Activated CD4-positive, alpha-beta memory T cell treated with anti-CD3 and anti-CD28 coated beads, Interleukin-2, amount 10 ng/mL, durations not matched to agents 7 days and 5 days (primary cell): ENCODE measurements around the gene SMG5. TPM values are rescaled to one million over a fixed set of nuclear protein-coding genes. Genes with fewer than 3 reads are reported as not detected.
A peak's percentile ranks its signal among the peaks of the same experiment; 100 is the strongest.
"Not testable (repeated sequence)": the region's sequence is repeated elsewhere in the genome, so short reads cannot be mapped to it uniquely, and the experiment has no call there.

ENCODE experiments used
- CTCF ChIA-PET: fragments of 350-600 bp; sonication (Branson Sonifier 250); formaldehyde crosslinking; loops from one replicate; lab custom pipeline; 2021; ENCODE audit warnings: antibody characterized with exemption, inconsistent platforms; lab: Charles Lee
- POLR2A ChIA-PET: fragments of 350-600 bp; sonication (Branson Sonifier 250); formaldehyde crosslinking; loops from one replicate; lab custom pipeline; 2021; ENCODE audit warnings: antibody characterized with exemption; lab: Charles Lee
- DNase-seq: peaks from one replicate; pipeline ENCODE4 v3.0.0-alpha.2; 2020
- H3K27ac Mint-ChIP-seq: one replicate; pipeline ENCODE4 v1.8.0; 2021; ENCODE audit warnings: mild to moderate bottlenecking, mixed read lengths
- H3K27me3 Mint-ChIP-seq: one replicate; pipeline ENCODE4 v1.8.0; 2021; ENCODE audit warnings: mixed read lengths
- H3K36me3 Mint-ChIP-seq: one replicate; pipeline ENCODE4 v1.8.0; 2021; ENCODE audit warnings: low read depth, mixed read lengths
- H3K4me1 Mint-ChIP-seq: one replicate; pipeline ENCODE4 v1.8.0; 2021; ENCODE audit warnings: mixed read lengths
- H3K4me3 Mint-ChIP-seq: one replicate; pipeline ENCODE4 v1.8.0; 2021; ENCODE audit warnings: mild to moderate bottlenecking, mixed read lengths
- H3K9me3 Mint-ChIP-seq: one replicate; pipeline ENCODE4 v1.8.0; 2021; ENCODE audit warnings: mixed read lengths
- total RNA-seq, 2 experiments: library from RNA; stranded (reverse); gene quantifications; one replicate each; pipeline ENCODE4 v1.2.3, GENCODE V29; 2021

Gene SMG5
- total RNA-seq, 2 experiments from 2014 or later, result 58.5 to 60.4 TPM

DNA sequence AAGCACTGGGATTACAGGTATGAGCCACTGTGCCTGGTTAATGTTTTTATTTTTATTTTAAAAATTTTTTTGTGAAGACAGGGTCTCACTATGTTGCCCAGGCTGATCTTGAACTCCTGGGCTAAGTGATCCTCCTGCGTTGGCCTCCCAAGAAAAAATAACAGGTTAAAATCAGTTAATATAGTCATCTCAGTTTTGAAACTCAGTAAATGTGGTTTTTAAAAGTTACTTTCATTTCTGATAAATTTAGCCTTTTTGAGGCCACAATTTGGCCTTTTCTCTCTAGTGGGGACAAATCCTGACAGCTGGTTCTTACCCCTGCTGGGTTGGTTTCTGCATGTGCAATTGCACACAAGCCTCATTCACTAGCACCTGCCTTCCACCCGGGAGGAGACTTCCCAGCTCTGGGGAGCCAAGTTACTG lies 56.5 kb downstream of the SMG5 start:
- Mint-ChIP-seq H3K4me3 (no peak overlapping the region), H3K27ac (peak overlapping the region; percentile 84), H3K36me3 (peaks cover 53% of the 10 kb centered on the region), H3K9me3 (no peaks in the 10 kb centered on the region), H3K27me3 (no peaks in the 10 kb centered on the region), H3K4me1 (peaks cover 58% of the 10 kb centered on the region)
- DNase-seq, result no peak
- CTCF ChIA-PET, result interaction anchor here (0.6 to 6.6 kb wide), 17 partner anchors 9 to 169 kb away, joined by 3 to 179 read pairs (median 9); partner anchors contain the start of genes PMF1, SLC25A44 and SMG5
- POLR2A ChIA-PET, result interaction anchor here (0.9 to 6.6 kb wide), 17 partner anchors 8 to 135 kb away, joined by 3 to 119 read pairs (median 5); partner anchors contain the start of genes CCT3, PAQR6, PMF1 and SEMA4A

DNA sequence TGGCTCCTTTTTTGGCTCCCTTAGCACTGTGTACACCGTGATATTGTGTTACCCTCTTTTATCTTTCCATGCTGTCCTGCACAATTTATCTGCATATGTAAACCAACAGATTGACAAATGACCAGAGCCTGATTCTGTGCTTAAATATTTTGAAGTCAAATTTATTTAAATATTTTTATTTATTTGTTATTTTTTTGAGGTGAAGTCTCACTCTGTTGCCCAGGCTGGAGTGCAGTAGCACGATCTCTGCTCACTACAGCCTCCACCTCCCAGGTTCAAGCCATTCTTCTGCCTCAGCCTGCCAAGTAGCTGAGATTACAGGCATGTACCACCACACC lies 57.0 kb downstream of the SMG5 start:
- peak overlapping the region; percentile 29 for H3K4me3 Mint-ChIP-seq
- no peaks in the 10 kb centered on the region for H3K9me3 Mint-ChIP-seq
- H3K36me3 Mint-ChIP-seq, result peaks cover 56% of the 10 kb centered on the region

DNA sequence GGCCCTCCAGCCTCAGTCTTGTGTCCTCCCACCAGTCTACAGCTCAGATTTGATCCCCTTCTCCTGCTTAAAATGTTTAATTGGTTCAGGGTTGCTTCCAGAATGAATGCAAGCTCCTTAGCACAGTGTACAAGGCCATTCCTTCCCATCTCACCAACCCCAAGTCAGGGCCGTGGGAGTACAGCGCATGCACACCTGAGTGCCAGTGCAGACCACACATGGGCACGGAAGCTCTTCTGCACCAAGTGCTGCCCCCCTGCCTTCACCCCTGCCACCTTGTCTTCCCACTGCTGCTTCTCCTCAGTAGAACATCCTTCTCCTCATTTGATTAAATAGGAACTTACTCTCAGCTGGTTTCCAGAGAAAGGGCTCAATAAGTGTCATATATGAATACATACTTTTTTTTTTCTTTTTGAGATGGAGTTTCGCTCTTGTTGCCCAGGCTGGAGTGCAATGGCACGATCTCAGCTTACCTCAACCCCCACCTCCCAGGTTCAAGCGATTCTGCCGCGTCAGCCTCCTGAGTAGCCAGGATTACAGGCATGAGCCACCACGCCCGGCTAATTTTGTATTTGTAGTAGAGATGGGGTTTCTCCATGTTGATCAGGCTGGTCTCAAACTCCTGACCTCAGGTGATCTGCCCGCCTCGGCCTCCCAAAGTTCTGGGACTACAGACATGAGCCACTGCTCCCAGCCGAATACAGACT lies 60.5 kb downstream of the SMG5 start:
- ChIA-PET POLR2A (interaction anchor here (0.9 to 6.6 kb wide), 6 partner anchors 9 to 127 kb away, joined by 3 to 119 read pairs (median 4); partner anchors contain the start of genes PMF1 and SMG5), CTCF (interaction anchor here (1.5 to 6.6 kb wide), 2 partner anchors 29 to 76 kb away, joined by 3 to 179 read pairs; partner anchors contain the start of gene SLC25A44)
- Mint-ChIP-seq H3K9me3 (no peaks in the 10 kb centered on the region), H3K27ac (peak overlapping the region; percentile 95), H3K4me3 (peak overlapping the region; percentile 5), H3K27me3 (no peaks in the 10 kb centered on the region), H3K4me1 (peaks cover 77% of the 10 kb centered on the region), H3K36me3 (peaks cover 65% of the 10 kb centered on the region)
- DNase-seq, result no peak

More for the DNA sequence above, 57.0 kb downstream of the SMG5 start:
- no peaks in the 10 kb centered on the region for H3K27me3 Mint-ChIP-seq
- DNase-seq, result no peak
- ChIA-PET POLR2A (interaction anchor here (0.7 to 6.6 kb wide), 22 partner anchors 8 to 135 kb away, joined by 3 to 119 read pairs (median 5); partner anchors contain the start of genes CCT3, PAQR6, PMF1 and SEMA4A), CTCF (interaction anchor here (0.6 to 6.6 kb wide), 22 partner anchors 8 to 166 kb away, joined by 3 to 179 read pairs (median 6); partner anchors contain the start of genes PMF1, SLC25A44 and SMG5)
- peak overlapping the region; percentile 90 for H3K27ac Mint-ChIP-seq
- peaks cover 61% of the 10 kb centered on the region for H3K4me1 Mint-ChIP-seq

DNA sequence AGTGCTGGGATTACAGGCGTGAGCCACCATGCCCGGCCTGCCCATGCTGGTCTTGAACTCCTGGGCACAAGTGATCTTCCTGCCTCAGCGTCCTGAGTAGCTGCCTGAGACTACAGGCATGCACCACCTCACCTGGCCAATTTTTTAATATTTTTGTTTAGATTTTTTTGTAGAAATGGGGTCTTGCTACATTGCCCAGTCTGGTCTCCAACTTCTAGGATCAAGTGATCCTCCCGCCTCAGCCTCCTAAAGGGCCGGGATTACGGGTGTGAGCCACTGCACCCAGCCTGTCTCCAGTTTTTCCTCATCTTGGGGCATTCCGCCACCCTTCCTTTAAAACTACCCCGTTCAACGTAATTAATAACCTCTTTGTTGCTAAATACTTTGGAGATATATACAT lies 62.4 kb downstream of the SMG5 start:
- no peaks in the 10 kb centered on the region for H3K27me3 Mint-ChIP-seq
- no peak overlapping the region for H3K4me3 Mint-ChIP-seq
- ChIA-PET POLR2A (interaction anchor here (1.5 to 1.8 kb wide), 2 partner anchors 27 to 72 kb away, joined by 5 read pairs; partner anchors contain the start of gene SLC25A44), CTCF (no interaction called here)
- peaks cover 71% of the 10 kb centered on the region for H3K4me1 Mint-ChIP-seq
- peaks cover 57% of the 10 kb centered on the region for H3K36me3 Mint-ChIP-seq
- DNase-seq, result no peak
- no peaks in the 10 kb centered on the region for H3K9me3 Mint-ChIP-seq
- peak overlapping the region; percentile 61 for H3K27ac Mint-ChIP-seq

DNA sequence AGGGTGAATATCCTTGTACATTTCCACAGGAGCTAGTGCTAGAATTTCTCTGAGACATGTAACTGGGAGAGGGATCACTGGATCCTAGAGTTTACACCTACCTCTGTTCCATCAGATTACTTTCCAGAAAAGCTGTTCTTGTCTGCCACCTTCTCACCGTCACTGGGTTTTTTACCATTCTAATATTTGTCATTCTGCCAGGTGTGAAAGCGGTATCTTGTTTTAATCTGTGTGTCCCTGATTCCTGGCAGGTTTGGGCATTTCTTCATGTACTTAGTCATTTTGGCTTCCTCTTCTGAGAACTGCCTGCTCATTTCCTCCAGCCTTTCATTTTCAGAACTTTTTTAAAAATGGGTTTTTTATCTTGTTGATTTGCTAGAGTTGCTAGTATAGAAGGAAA lies 64.8 kb downstream of the SMG5 start:
- Mint-ChIP-seq H3K4me1 (peaks cover 69% of the 10 kb centered on the region), H3K27me3 (no peaks in the 10 kb centered on the region), H3K36me3 (peaks cover 61% of the 10 kb centered on the region), H3K27ac (peak overlapping the region; percentile 99), H3K4me3 (peak overlapping the region; percentile 71), H3K9me3 (no peaks in the 10 kb centered on the region)
- ChIA-PET POLR2A (interaction anchor here (0.8 to 2.6 kb wide), 12 partner anchors 9 to 287 kb away, joined by 3 to 21 read pairs (median 6); partner anchors contain the start of genes SEMA4A, SLC25A44 and SMG5), CTCF (interaction anchor here (0.7 to 1.1 kb wide), 4 partner anchors 8 to 198 kb away, joined by 3 to 4 read pairs (median 4); partner anchors contain the start of gene SMG5)
- peak; percentile 59 for DNase-seq

DNA sequence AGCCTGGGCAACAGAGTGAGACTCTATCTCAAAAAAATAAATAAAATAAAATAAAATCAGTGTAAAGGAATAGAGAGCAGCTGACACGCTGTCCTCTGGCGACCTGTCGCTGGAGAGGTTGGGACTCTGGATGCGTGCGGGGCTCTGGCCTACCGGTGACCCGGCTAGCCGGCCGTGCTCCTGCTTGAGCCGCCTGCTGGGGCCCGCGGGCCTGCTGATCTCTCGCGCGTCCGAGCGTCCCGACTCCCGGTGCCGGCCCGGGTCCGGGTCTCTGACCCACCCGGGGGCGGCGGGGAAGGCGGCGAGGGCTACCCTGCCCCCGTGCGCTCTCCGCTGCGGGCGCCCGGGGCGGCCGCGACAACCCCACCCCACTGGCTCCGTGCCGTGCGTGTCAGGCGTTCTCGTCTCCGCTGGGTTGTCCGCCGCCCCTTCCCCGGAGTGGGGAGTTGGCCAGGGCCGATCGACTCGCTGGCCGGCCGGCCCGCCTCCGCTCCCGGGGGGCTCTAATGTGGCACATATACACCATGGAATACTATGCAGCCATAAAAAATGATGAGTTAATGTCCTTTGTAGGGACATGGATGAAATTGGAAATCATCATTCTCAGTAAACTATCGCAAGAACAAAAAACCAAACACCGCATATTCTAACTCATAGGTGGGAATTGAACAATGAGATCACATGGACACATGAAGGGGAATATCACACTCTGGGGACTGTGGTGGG lies 66.1 kb downstream of the SMG5 start:
- not testable (repeated sequence) for H3K27me3 Mint-ChIP-seq

DNA sequence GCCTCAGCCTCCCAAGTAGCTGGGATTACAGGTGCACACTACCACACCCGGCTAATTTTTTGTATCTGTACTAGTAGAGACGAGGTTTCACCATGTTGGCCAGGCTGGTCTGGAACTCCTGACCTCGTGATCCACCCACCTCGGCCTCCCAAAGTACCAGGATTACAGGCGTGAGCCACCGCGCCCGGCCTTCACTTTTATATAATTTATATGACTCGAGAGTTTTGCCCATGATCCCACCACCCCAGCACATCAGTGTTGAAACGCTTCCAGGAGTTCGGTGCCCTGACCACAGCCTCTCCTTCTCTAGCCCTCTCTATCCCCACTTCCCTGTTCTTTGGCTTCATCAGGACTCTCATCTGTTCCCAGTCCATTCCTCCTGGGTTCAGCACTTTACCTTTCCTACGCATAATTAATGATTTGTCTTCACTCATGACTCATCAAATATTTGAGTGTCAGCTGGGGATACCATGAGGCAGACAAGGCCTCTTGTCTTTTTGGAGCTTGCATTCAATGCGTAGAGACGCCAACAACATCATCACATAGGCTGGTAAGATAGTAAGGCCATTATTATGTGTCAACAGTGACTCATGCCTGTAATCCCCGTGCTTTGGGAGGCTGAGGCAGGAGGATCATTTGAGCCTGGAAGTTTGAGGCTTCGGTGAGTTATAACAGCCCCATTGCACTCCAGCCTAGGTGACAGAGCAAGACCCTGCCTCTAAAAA lies 68.4 kb downstream of the SMG5 start:
- H3K4me1 Mint-ChIP-seq, result peaks cover 52% of the 10 kb centered on the region
- H3K27me3 Mint-ChIP-seq, result no peaks in the 10 kb centered on the region
- H3K9me3 Mint-ChIP-seq, result no peaks in the 10 kb centered on the region
- H3K4me3 Mint-ChIP-seq, result peak overlapping the region; percentile 87
- ChIA-PET CTCF (interaction anchor here (1.5 to 2.9 kb wide), 2 partner anchors 11 to 68 kb away, joined by 8 to 68 read pairs; no protein-coding TSS in a partner anchor), POLR2A (interaction anchor here (1.0 to 8.8 kb wide), 13 partner anchors 9 to 111 kb away, joined by 3 to 156 read pairs (median 12); partner anchors contain the start of genes SEMA4A, SLC25A44 and SMG5)
- H3K27ac Mint-ChIP-seq, result peak overlapping the region; percentile 94
- DNase-seq, result peak; percentile 26
- peaks cover 60% of the 10 kb centered on the region for H3K36me3 Mint-ChIP-seq

More for the DNA sequence above, 66.1 kb downstream of the SMG5 start:
- peaks cover 56% of the 10 kb centered on the region for H3K36me3 Mint-ChIP-seq
- ChIA-PET CTCF (interaction anchor here (1.2 kb wide), 1 partner anchor 23 kb away, joined by 4 read pairs; the partner anchor contains the start of gene SLC25A44), POLR2A (interaction anchor here (5.8 to 8.8 kb wide), 2 partner anchors 8 to 19 kb away, joined by 119 to 156 read pairs; partner anchors contain the start of gene SLC25A44)
- not testable (repeated sequence) for H3K9me3 Mint-ChIP-seq, DNase-seq, H3K4me3 Mint-ChIP-seq
- peak overlapping the region; percentile 99 for H3K27ac Mint-ChIP-seq
- peaks cover 66% of the 10 kb centered on the region for H3K4me1 Mint-ChIP-seq

DNA sequence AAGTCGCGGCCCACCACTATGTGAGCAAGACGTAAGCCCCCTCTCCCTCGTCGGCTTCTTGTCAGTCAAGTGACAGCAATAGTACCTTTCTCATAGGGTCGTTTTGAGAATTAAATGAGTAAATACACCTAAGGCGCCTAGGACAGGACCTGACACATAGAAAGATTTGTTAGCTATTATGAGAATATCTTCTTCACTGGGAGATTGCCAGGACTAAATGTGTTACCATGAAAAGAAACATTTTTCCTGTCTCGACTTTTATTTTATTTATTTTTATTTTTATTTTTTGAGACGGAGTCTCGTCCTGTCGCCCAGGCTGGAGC lies 69.0 kb downstream of the SMG5 start:
- Mint-ChIP-seq H3K4me1 (peaks cover 50% of the 10 kb centered on the region), H3K9me3 (no peaks in the 10 kb centered on the region), H3K4me3 (peak overlapping the region; percentile 87), H3K27ac (peak overlapping the region; percentile 94), H3K27me3 (no peaks in the 10 kb centered on the region), H3K36me3 (peaks cover 64% of the 10 kb centered on the region)
- ChIA-PET CTCF (interaction anchor here (0.6 to 2.9 kb wide), 11 partner anchors 10 to 244 kb away, joined by 3 to 68 read pairs (median 4); no protein-coding TSS in a partner anchor), POLR2A (interaction anchor here (0.6 to 8.8 kb wide), 17 partner anchors 10 to 354 kb away, joined by 3 to 156 read pairs (median 7); partner anchors contain the start of genes LMNA, SEMA4A, SLC25A44 and SMG5)
- DNase-seq, result no peak

DNA sequence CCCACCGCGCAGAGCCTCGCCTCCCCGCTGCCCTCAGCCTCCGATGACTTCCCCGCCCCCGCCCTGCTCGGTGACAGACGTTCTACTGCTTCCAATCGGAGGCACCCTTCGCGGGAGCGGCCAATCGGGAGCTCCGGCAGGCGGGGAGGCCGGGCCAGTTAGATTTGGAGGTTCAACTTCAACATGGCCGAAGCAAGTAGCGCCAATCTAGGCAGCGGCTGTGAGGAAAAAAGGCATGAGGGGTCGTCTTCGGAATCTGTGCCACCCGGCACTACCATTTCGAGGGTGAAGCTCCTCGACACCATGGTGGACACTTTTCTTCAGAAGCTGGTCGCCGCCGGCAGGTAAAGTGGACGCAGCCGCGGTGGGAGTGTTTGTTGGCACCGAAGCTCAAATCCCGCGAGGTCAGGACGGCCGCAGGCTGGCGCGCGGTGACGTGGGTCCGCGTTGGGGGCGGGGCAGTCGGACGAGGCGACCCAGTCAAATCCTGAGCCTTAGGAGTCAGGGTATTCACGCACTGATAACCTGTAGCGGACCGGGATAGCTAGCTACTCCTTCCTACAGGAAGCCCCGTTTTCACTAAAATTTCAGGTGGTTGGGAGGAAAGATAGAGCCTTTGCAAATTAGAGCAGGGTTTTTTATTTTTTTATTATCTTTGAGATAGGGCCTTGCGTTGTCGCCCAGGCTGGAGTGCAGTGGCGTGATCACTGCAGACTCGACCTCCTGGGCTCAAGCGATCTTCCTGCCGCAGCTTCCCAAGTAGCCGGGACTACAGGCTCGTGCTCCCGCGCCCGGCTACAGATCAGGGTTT lies 69.6 kb downstream of the SMG5 start, which contains the start of gene PMF1:
PMF1 (plus strand) TSS at position 175 of the 811 bp plus-strand sequence; CDS start at position 184, 9 bp downstream.
- H3K36me3 Mint-ChIP-seq, result peaks cover 64% of the 10 kb centered on the region
- H3K4me1 Mint-ChIP-seq, result peaks cover 46% of the 10 kb centered on the region
- DNase-seq, result peak; percentile 97
- H3K27ac Mint-ChIP-seq, result peak within 1 kb of the TSS; percentile 94
- H3K4me3 Mint-ChIP-seq, result peak within 1 kb of the TSS; percentile 87
- H3K9me3 Mint-ChIP-seq, result no peaks in the 10 kb centered on the region
- CTCF ChIA-PET, result interaction anchor here (0.6 to 2.9 kb wide), 17 partner anchors 10 to 244 kb away, joined by 3 to 68 read pairs (median 4); partner anchors contain the start of gene SLC25A44
- no peaks in the 10 kb centered on the region for H3K27me3 Mint-ChIP-seq
- POLR2A ChIA-PET, result interaction anchor here (0.5 to 8.8 kb wide), 33 partner anchors 9 to 595 kb away, joined by 3 to 156 read pairs (median 5); partner anchors contain the start of genes LMNA, SEMA4A, SLC25A44 and SMG5

DNA sequence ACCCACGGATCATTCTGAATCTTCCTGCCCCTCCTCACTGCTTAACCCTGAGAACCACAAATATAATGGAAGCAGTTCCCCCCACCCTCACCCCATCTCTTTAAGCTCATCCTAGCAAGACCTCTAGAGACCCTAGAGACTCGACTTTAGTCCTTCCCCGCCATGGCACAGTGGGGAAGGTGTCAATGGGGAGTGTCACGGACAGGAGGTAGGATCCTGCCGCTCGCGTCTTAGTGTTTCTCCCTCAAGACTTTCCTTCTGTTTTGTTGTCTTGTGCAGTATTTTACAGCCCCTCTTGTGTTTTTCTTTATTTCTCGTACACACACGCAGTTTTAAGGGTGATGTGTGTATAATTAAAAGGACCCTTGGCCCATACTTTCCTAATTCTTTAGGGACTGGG lies 70.5 kb downstream of the SMG5 start:
- no peaks in the 10 kb centered on the region for H3K27me3 Mint-ChIP-seq
- CTCF ChIA-PET, result interaction anchor here (0.6 to 2.9 kb wide), 7 partner anchors 9 to 245 kb away, joined by 3 to 68 read pairs (median 5); partner anchors contain the start of gene SLC25A44
- peaks cover 37% of the 10 kb centered on the region for H3K4me1 Mint-ChIP-seq
- peak overlapping the region; percentile 94 for H3K27ac Mint-ChIP-seq
- H3K4me3 Mint-ChIP-seq, result peak overlapping the region; percentile 87
- no peak for DNase-seq
- no peaks in the 10 kb centered on the region for H3K9me3 Mint-ChIP-seq
- peaks cover 67% of the 10 kb centered on the region for H3K36me3 Mint-ChIP-seq
- POLR2A ChIA-PET, result interaction anchor here (0.7 to 8.8 kb wide), 22 partner anchors 8 to 378 kb away, joined by 3 to 156 read pairs (median 6); partner anchors contain the start of genes LMNA, SLC25A44 and SMG5
